Inflammatory macrophage treated with lipopolysaccharide for 1 hour (primary cell): Measurements from ENCODE around the gene ELAVL3.
A peak's percentile ranks its signal among the peaks of the same experiment; 100 is the strongest.

ENCODE experiments used
- DNase-seq, 2 donors: peaks; one replicate each; pipeline ENCODE4 v3.0.0-alpha.2; 2020 to 2022

Gene ELAVL3

DNA sequence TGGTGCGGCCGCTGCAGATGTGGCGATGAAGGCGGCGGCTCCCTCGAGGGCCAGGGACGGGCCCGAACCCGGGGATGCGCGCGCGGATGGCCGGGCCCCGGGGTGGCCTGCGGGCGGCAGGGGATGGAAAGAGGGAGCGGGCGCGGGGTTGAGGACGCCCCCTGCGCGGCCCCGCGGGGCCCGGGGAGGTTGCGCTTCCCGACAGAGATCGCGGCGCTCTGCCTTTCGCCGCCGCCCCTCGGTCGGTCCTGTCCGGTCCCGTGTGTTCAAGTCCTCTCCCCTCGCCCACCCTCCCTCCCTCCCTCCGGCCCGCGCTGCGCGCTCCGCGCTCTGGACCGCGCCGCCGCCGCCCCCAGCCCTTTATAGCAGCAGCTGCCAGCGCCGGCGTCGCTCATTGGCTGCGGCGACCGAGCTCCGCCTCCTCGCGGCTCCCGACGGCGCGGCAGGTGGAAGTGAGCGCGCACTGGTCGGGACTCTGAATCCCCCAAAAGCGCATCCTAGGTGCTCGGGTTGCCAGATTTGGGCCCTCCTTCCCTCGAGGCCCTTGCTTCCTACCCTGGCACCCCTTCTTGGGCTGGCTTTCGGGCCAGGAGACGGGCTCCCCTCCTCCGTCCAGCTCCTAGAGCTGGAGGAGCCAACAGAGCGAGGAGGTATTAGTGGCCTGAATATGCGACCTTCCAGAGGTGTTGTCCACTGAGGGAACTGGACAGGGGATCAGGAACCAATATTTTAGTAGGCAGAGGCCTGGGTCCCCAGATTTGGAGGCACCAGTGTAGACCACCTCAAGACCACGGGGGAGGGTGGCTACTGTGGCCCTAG lies at the start of gene ELAVL3:
TSS of gene ELAVL3 (minus strand) at position 332 of the 819 bp plus-strand sequence. CDS start 438 bp downstream, outside the sequence.
- DNase-seq = no peak

DNA sequence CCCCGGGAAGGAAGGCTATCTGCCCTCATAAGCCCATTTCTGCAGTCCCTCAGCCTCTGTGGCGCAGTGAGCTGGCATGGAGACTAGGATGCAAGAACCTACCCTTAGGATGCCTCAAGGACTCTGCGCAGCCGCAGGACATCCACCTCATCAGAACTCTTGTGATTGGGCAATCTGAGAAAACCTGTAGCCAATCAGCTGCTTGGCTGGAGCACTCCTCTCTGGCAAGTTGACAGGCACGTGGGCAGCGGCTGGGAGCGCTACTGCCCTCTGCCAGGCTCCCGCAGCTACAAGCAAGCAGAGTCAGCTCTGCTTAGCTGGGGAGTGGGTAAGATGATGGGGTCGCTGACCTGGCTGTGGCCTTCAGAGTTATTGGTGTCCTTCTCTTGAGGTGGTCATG lies 49.6 kb upstream of the ELAVL3 start:
- peak; percentile 73 to 82 for DNase-seq

DNA sequence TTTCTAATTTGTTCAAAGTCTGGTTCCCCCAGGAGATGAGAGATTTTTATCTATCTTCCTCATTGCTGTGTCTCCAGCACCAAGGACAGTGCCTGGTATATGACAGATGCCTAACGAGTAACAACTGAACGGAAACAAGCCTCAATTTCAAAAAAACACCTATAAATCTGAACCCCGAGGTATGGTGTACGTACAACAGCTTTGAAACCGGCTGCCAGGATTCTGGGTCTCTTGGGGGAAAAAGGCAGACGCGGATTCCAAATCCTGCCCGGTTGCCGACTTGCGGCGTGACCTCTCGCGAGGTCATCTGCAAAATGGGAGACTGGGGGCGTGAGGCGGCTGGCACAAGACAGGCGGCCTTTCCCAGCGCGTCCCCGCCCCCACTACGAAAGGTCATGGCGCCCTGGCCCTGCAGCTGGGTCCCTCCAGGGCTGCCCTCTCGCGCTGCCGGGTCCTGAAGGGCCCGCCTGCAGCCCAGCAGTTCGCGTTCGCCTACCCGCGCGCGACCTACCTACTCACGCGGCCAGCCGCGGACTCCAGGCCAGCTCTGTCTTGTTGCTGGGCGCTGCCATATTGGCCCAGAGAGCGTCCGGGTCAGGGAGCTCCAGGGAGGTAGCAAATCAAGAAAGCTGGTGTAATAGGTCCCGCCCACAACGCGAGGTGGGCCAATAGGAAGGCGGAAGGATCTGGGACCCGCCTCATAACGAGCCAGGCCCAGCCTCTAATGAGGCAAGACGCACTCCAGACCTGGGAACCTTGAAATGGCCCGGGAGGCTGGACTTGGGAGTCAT lies 47.9 kb upstream of the ELAVL3 start, which contains the start of gene ECSIT:
TSS of gene ECSIT (minus strand) at position 584 of the 791 bp plus-strand sequence. CDS start 9,964 bp downstream, outside the sequence.
- DNase-seq = peak; percentile 98 to 99

DNA sequence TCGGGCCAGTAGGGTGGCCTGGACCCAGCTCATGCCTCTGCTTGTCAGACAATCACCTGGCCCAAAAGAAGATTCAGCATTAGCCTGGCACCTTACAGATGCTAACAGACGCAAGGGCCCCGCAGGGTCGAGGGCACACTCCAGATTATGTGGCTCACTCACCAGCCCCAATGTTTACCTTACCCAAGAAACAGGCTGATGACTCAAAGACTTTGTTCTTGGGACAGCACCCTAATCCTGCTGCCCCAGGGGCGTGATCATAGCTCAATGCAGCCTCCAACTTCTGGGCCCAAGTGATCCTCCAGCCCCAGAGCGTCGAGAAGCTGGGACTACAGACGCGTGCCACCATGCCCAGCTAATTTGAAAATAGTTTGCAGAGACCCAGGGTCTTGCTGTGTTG lies 38.3 kb upstream of the ELAVL3 start:
- DNase-seq = no peak

DNA sequence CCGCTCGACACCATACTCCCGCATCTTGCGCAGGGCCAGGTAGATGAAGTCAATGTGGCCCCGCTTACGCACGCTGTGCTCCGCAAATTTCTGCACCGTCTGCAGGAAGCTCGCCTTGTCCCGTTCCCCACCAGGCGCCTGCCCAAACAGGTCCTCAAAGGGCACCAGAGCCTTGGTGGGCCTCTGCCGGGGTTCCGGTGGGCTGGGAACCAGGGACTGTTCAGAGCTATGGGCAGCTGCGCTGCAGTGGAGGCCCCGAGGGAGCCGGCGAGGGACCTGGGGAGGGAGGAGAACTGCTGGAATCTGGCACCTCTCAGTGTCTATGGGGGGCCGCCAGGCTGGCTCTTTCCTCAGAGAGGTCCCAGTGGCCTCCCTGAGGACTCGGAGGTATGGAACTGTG lies 33.1 kb upstream of the ELAVL3 start:
- no peak for DNase-seq

DNA sequence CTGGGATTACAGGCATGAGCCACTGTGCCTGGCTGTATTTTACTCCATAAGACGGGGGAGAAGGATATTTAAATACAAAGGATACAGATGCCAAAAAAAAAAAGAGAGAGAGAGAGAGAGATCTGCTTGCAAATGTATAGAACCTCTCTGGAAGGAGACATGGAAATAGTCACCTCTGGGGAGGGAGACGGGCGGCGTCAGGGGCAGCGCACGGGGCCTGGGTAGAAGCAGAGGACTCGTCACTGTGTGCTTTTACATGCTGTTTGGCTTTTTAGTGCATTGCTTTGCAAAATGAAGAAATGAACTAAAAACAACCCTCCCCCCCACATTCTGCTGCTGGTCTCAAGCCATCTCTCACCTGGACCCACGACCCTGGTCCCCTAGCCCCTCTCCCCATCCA lies 29.6 kb upstream of the ELAVL3 start:
- DNase-seq = no peak

GRCh38 chr19:11507370-11508078 lies 26.7 kb upstream of the ELAVL3 start:
- DNase-seq = no peak

DNA sequence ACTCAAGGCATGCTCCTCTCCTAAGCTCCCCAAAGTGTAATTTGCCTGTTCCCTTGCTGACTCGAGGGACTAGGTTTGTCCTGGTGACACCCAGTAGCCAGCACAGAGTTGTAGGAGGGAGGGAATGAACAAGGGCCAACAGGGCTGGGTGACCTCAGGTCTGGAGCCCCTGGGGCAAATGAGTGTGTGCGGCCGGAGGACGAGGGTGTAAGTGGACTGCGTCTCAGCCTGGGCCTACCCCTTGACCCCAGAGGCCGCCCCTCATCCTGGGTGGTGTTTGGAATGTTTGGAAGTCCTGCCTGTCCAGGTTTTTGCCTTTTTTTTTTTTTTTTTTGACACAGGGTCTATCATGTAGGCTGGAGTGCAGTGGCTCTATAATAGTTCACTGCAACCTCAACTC lies 26.1 kb upstream of the ELAVL3 start:
- no peak for DNase-seq

DNA sequence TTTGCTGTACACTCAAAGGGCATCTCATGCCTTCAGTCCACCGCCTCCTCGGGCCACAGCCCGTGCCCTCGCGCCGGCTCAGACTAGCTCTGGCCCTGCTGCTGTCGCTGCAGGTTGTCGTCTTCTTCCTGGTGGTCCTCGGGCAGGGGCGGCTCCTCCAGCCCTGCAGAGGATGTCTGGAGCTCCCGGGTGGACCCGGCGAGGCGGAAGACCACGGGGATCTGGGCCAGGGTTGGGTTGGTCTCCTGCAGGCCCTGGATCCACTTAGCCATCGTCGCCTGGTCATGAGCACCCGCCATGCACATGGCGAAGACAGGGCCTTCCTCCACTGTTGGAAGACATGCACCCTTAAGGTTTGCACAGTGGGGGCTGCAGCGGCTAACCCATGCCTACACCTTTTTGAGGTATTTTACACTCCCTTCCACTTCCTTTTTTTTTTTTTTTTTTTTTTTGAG lies 25.3 kb upstream of the ELAVL3 start:
- DNase-seq = no peak

GRCh38 chr19:11505504-11506100 lies 24.8 kb upstream of the ELAVL3 start, which contains the start of gene ZNF653:
Gene ZNF653, minus strand, starts transcription at chr19:11505839. Its CDS starts 53 bp downstream, at chr19:11505786.
- DNase-seq = peak; percentile 90 to 99

- peak; percentile 87 to 94 for DNase-seq
Measured at GRCh38 chr19:11505032-11505503, 24.2 kb upstream of the ELAVL3 start.

GRCh38 chr19:11504502-11505031 lies 23.7 kb upstream of the ELAVL3 start:
- DNase-seq = no peak

- no peak for DNase-seq
Measured at GRCh38 chr19:11499890-11500420, 19.1 kb upstream of the ELAVL3 start.

DNA sequence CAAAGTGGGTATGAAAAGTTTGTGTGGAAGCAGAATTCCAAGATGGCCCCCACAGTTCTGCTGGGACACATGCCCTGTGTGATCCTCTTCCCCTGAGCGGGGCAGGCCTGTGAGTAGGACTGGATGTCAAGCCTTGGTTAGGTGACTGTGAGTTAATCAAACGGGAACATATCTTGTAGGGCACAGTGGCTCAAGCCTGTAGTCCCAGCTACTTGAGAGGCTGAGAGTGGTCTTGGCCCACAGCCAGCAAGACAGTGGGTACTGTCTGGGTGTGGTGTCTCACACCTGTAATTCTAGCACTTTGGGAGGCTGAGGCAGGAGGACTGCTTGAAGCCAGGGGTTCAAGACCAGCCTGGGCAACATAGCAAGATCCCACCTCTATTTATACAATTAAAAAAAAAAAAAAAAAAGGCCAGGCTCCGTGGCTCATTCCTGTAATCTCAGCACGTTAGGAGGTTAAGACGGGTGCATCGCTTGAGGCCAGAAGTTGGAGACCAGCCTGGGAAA lies 18.4 kb upstream of the ELAVL3 start:
- DNase-seq = no peak

DNA sequence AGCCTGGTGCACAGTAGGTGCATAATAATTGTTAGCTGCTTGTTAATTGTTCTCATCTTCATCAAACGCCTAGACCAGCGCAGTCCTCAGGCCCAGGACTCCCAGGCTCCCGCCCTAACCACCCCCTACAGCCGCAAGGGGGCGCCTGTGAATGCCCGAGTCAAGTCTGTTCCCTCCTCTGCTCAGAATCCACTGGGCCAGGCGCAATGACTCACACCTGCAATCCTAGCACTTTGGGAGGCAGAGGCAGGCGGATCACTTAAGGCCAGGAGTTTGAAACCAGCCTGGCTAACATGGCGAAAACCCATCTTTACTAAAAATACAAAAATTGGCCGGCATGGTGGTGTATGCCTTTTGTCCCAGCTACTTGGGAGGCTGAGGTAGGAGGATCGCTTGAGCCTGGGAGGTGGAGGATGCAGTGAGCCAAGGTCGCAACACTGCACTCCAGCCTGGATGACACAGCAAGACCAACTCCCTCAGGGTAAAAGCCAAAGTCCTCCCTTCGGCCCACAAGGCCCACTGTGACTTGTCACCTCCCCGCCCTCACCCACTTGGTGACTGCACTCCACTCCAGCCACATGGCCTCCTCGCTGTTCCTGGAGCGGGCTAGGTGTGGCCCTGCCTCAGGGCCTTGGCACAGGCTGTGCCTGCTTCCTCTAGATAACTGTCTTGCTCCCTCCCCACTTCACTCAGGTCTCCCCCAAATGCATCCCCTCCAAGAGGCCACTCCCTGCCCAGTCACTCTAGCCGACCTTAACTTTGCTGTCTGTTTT lies 15.7 kb upstream of the ELAVL3 start:
- peak; percentile 25 to 67 for DNase-seq

DNA sequence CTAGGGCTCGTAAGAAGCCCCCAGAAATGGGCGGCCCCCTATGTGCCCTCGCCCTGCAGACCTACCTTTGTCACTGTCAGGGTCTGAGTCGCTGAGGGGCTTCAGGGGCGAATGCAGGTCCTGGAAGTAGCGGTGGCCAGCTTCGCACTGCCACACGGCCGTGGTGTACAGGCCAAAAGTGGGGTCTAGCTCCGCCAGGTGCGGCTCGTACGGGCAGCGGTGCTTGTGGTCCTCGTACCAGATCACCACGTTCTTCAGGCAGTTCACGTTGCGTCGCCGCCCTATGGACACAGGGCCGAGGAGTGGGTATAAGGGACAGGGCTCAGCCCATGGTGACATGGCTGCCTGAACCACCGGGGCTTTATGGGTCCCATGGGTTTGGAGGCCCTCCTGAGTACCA lies 15.0 kb upstream of the ELAVL3 start:
- no peak for DNase-seq

GRCh38 chr19:11495481-11495880 lies 14.6 kb upstream of the ELAVL3 start:
- DNase-seq = no peak

DNA sequence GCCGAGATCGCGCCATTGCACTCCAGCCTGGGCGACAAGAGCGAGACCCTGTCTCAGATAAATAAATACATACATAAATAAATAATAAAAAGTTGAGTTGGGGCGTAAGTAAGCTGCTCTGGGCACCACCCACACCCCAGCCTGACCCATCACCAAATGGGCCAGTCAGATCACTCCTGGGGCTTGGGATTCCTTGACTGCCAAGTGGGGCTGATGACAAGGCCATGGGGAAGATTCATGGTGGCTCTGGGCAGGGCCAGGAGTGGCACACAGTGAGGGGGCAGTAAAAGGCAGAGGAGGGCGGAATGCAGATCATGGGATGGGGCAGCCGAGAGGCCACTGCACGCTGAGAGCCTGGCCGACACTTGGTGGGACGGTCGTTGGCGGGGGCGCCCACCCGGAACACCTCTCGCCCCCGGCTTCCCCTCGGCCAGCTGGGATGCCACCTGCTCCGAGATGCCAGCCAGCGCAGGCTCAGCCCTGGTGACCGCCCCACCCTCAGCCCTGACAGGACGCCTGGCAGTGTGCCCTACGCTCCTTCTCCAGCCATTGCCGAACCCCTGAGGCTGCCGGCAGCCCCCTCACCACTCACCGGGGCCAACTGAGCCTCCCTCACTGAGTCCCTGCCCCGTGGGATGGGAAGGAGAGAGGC lies 13.9 kb upstream of the ELAVL3 start:
- no peak for DNase-seq

- no peak for DNase-seq
Measured at GRCh38 chr19:11489378-11489777, 8.5 kb upstream of the ELAVL3 start.
